ENCODE measurements around the gene GRPEL1.

The GRPEL1 gene

DNA sequence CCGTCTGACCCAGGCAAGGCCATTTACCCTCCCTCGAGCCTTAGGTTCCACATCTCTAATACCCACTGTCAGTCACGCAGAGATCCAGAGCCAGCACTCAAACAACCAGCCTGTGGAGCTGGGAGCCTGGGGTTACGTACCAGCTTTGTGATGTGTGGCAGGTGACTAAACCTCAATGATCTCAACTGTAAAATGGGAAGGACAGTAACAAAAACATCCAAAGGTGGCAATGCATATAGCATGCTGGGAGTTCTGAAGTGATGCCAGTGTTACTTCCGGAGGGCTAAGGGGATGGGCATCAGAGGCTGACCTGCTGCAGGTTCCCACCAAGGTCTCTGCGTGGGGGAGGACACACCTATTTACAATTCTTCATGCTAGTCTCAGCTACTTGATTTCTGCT, 6.0 kb downstream of the GRPEL1 start:
- no peak for DNase-seq

DNA sequence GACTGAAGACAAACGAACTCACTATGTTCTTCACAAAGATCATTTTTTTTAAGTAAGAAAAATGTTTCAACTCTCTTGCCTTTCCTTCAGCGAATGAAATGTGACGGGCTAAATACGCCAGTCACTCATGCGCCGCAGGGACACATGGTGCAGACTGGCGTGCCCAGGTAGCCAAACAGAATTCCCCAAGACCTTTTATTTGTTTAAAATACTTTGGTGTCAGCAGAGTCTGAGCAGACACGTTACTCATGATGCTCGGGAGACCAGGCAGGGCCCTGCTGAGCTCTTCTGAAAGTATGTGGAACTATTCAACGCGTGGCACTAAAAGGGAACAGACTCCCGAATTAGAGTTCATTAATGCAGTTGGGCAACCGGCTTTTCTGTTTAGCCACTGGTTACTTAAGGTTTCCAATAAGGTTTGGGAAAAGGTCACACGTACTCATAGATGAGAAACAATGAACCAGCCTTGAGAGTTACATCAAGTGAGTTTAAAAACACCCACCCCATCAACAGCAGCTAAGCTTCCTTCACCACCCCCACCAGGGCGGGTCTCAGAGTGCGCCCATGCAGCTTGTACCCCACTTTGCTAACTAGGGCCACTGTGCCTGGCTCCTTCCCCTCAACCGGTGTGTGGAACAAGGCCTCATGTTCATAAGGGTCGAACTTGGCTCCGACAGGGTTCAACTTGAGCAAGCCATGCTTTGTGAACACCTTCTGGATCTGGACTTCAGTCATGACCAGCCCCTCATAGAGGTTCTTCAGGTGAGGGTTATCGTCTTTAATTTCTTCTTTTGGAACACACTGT, 7.3 kb downstream of the GRPEL1 start:
- no peak for DNase-seq

DNA sequence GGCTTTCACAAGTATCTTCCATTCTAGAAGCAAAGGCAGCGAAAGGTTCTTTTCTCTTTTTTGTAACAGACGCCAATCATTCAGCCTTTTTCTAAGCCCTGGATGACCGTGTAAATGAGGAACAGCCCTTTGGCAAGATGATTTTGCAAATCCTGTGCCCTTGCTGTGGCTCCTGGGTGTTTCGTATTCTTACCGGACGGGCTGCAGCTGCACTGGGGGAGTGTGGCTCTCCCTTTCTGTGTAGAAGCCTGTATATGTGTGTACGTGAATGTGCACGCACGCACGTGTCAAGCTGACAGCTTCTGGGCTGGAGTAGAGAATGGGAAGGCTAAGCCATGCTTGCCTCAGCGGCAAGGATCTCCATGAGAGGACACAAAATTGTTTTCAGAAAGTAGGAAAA, 8.2 kb downstream of the GRPEL1 start:
- no peak for DNase-seq

DNA sequence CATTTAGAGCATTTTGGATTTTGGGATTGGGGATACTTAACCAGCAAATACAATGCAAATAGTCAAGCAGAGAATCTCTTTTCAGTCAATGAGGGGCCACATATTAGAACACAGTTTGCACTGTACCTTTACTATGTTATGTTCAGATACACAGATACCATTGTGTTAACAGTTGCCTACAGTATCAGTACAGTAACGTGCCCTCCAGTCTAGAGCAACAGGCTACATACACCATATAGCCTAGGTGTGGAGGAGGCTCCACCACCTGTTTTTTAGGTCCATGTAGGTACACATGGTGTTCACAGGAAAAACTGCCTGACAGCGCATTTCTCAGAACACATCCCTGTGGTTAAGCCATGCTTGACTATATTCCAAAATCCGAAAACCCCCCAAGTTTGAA, 9.1 kb downstream of the GRPEL1 start:
- no peak for DNase-seq

DNA sequence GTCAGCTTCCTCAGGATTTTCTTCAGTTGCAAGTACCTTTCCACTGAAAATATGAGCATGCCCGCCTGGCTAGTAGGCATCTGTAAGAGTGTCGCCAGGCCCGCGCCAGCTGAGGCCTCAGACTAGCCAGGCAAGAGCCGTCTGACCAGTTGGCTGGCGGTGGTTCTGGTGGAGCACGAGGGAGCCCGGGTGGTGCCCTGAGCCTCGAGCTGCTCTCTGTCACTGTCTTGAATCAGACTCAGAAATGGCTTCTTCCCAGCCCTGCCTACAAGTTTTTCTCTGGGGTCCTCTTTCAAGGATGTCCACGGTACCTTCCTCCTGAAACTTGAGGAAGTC, 11.9 kb downstream of the GRPEL1 start:
- no peak for DNase-seq

DNA sequence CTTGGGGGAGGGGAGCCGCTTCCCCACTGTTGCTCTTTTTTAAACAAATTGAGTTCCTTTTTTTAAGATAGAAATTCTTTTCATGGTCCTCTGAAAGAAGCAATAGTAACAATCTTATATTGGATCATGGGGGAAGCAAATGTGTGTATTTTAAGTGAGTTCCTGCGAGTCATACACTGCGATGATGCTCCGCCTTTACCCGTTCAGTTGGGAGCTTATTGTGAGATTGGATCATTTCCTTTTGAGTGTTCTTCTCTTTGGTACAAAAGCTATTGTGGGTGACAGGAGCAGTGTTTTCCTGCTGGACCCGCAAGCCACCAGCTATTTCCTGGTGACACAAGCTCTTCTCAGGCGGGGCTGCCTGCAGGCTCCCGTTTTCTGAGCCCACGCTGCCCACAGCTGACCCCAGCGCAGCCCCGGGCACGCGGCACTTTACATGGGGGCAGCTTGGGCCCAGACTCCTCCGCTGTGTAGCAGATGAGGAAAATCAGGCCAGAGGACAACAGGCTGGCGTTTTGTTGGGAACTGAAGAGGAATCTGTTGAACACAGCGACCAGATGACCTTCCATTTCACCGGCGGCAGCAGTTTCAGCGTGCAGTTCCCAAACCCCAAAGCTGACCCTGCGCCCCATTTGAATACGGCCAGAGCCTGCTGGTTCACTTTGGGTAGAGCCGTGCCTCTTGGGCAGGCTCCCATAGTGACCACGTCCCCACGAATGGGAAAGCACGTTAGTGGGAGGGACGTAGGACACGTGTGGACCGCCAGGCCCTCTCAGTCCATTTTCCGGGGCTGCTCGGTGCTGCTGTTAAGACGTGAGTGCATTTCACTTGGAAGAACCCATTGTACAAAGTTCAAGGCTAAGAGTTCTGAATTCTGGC, 12.5 kb downstream of the GRPEL1 start:
- DNase-seq = no peak

DNA sequence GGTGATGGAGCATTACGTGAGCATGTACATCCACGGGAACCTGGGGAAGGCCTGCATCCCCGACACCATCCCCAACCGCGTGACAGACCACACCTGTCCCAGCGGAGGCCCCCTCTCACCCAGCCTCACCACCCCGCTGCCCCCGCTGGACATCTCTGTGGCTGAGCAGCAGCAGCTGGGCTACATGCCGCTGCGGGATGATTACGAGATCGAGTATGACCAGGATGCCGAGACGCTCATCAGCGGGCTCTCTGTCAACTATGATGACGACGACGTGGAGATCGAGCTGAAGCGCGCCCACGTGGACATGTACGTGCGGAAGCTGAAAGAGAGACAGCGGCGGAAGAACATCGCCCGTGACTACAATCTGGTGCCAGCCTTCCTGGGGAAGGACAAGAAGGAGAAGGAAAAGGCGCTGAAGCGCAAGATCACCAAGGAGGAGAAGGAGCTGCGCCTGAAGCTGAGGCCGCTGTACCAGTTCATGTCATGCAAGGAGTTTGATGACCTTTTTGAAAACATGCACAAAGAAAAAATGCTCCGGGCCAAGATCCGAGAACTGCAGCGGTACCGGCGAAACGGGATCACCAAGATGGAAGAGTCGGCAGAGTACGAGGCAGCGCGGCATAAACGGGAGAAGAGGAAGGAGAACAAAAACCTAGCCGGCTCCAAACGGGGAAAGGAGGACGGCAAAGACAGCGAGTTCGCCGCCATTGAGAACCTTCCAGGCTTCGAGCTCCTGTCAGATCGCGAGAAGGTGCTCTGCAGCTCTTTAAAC, 13.6 kb downstream of the GRPEL1 start:
- no peak for DNase-seq

DNA sequence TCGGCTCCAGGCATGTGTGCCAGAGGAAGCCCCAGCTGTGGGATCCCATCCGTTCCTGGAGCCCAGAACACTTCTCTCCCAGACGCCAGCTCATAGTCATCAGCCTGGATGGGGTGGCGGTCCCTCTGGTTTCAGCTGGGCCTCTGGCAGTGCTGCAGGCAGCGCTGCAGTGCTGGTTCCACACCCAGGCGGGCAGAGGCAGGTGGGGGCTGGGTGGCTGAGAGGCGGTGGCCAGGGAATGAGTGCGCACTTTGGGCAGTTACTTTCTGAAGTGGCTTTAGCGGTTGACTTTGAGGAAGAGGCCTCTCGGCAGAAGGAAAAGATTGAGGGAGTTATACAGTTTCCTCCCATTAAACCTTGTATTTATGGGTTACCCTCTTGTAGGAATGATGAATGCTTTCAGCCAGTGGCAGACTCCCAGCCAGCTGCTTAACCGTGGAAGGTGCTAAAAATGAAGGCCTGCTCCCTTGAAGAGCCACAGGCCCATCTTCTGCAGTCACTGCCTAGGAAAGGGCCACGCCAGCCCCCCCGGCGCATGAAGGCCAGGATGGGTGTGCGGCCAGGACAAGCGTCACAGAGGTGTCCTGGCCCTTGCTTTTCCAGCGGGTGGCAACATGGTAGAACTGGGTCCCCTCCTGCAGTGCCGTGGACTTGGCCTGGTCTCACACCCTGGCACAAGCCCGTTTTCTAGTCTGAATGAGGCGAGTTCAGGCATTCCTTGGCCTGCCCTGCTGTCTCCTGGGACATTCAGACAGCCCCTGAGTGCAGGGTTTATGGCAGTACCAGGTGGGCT, 14.7 kb downstream of the GRPEL1 start:
- peak; percentile 30 for DNase-seq

DNA sequence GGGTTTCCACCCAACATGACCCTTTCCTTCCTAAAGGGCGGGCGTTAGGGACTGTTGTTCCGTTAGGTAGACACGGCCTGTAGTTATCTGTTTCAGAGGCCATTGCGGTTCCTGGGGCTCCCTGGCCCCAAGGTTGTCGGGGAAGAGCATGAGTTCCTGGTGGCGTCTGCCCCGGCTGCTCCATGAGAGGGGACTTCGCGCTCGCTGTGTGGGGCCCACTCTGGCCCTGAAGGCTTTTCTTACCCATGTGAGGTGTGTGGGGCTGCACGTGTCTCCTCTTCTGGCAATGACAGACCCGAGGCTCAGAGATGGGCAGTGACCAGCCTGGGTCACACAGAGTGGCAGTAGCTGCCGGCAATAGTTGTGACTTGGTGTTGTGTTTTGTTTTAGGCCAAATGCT, 15.6 kb downstream of the GRPEL1 start:
- no peak for DNase-seq

DNA sequence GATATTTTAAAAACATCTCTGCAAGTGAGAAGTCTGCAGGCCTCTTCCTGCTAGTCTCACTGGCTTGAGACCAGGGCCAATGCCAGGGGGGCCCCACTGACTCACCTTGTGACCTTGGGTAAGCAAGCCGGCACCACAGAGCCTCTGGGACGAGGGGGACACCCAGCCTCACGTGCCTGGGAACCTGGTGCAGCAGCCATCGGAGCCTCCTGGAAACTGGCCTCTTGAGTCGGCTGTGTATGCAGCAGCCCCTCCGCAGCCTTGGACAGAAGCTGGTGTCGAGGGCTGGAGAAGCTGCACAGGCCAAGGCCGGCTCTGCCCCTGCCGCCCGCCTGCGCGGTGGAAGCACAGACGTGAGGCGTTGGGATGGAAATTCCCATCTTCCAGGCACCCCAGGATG, 16.0 kb downstream of the GRPEL1 start:
- no peak for DNase-seq

DNA sequence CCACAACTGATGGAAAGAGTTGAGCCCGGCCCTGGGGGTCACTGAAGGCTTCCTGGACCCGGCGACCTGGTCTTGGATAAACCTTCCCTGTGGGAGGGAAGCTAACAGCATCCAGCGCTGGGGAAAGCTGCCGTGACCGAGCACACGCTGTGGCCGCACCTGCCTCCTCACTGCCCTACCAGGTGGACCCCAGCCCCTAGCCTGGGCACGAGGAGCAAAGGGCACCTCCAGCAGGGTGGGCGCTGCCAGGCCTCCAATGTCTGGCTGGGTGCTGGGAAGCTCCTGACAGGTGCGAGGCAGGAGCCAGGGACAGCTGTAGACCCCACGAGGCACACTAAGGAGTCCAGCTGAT, 16.7 kb downstream of the GRPEL1 start:
- no peak for DNase-seq

DNA sequence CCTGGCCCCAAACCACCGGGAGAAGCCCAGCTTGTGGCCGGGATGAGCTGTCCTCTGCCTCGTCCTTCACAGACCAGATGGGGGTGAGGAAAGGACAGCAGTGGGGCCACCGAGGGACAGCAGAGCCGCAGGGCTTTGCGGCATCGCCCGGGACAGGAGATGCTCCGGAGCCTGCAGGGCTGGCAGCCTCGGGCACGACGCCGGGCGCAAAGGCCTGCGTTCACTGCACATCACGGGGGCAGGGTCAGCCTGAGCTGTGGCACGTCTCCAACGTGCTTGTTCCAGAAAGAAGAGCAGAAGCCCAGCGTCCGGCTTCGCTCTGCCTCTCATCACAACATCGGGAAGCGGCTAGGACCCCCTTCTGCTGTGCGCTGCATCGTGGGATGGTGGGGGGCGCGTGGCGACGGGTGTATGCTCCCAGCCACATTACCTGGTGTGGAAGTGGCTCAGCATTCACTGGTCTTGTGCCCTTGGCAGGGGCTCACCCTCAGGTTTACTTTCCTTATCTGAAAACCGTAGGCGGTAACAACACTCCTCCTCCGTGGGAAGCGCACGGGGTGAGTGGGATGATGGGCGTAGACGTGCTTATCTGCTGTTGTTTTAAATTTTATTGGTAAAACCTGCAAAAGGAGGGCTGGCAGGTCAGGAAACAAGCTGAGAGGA, 17.3 kb downstream of the GRPEL1 start:
- DNase-seq = no peak

DNA sequence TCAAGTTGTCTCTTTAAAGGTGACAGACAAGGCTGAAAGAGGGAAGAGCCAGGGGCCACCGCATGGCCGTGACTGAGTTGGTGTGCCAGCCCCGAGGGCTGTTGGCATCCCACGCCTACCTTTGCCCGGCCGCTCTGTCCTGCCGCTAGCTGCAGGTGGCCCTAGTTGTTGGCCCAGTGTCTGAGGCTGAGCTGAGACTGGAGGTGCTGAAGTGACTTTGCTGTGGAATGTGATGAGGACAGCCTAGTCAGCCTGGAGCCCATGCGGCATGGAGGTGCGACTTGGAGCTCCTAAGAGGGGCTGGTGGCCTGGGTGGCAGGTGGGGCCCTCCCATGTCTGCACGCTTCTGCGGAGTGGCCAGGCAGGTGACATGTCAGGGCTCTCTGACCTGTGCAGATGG, 18.1 kb downstream of the GRPEL1 start:
- DNase-seq = no peak

DNA sequence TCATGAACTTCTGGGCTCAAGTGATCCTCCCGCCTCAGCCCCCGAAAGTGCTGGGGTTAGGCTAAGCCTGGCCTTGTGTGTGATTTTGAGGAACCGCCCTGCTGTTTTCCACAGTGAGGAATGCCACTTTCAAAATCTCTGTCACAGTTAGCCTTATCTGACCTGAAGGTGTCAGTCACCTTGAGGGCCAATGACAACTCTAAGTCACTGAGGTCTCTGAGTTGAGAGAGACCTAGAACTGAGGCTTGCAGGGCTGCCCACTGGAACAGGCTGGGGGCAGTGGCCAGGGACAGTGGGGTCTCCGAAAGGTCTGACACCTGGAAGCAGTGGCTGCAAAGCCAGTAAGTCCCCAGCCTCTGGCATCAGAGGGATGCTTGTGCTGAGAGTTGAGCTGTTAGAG, 18.6 kb downstream of the GRPEL1 start:
- DNase-seq = no peak

DNA sequence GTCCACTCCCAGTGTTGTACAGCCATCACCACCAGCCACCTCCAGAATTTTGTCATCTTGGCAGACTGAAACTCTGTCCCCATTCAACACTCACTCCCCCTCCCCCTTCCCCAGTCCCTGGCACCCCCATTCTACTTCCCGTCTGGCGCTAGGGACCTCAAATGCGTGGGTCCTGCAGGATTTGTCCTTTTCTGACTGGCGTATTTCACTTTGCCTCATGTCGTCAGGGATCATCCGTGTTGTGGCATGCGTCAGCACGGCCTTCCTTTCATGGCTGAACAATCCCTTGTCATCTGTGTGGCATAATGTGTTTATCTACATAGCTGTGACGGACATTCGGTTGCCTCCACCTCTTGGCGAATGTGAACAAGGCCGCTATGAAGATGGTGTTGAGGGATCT, 19.2 kb downstream of the GRPEL1 start:
- DNase-seq = no peak

DNA sequence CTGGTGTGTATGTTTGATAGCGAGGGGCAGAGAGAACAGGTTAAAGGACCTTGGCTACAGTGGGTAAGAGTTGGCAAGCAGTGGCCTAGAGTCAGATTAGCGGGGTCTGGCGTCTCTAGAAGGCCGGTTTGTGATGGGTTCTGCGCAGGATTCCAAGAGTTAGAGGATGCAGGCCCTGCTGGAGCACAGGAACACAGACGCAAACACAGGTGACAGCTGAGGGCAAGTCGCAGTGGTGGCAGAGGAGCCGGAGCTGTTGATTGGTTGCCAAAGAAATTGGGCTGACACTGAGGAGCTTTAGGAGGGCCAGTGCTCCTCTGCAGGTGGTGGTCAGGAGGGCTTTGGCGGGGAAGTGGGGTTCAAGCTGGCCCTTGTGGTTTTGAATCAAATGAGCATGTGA, 20.9 kb downstream of the GRPEL1 start:
- DNase-seq = no peak

DNA sequence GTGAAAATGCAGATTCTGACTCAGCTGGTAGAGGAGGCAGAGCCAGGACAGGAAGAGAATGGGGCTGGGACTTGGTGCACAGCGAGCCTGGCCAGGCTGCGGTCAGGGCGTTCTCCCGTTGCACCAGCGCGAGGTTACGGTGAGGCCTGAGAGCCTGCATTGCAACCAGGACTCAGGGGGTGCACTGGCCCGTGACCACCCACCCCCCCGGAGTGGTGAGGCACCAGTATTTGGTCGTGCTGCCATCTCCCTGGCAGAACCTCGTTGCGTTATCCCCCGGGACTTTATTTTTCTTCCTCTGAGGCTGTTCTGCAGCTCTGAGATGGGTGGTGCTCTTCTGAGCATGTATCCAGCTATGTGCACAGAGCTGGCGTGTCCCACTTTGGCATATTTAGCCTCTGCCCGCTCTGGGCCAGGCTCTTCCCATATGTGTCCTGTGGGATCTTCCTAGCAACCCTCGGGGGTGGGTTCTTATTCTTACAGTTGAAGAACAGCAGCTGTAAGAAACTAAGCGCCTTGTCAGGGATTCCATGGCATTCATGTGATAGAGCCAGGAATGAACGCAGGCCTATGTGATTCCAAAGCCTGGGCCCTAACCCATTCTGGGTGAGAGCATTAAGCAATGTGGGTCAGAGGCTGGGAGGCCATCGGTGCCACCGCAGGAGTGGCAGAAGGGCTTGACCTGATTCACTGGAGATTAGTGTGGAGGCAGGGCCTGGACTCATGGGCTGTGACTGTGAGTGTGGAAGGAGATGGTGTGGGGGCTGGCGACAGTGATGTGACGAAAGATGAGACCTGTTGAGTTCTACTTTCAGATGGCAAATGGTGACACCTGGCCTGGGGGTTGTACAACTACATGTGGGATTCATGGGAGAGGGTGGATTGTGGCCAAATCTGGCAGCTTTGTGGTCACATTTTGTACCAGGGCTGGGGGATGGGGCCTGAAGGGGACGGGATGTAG, 21.6 kb downstream of the GRPEL1 start:
- no peak for DNase-seq

DNA sequence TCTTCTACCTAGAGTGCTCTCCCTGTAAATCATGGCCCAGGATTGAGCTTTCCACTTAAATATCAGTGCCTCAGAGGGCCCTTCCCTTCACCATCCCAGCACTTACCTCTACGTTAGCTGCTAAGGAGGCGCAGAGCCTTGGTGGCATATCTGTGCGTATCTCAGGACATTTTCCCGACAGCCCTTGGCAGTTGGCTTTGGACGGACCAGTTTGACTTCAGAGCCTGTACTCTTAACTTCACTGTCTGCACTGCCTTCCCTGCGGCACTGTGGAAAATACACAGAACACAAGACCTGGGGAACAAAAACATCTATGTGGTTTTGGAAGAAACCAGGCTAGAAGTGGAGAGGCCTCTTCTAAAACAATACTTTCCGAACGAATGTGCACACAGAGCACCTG, 22.3 kb downstream of the GRPEL1 start:
- no peak for DNase-seq

DNA sequence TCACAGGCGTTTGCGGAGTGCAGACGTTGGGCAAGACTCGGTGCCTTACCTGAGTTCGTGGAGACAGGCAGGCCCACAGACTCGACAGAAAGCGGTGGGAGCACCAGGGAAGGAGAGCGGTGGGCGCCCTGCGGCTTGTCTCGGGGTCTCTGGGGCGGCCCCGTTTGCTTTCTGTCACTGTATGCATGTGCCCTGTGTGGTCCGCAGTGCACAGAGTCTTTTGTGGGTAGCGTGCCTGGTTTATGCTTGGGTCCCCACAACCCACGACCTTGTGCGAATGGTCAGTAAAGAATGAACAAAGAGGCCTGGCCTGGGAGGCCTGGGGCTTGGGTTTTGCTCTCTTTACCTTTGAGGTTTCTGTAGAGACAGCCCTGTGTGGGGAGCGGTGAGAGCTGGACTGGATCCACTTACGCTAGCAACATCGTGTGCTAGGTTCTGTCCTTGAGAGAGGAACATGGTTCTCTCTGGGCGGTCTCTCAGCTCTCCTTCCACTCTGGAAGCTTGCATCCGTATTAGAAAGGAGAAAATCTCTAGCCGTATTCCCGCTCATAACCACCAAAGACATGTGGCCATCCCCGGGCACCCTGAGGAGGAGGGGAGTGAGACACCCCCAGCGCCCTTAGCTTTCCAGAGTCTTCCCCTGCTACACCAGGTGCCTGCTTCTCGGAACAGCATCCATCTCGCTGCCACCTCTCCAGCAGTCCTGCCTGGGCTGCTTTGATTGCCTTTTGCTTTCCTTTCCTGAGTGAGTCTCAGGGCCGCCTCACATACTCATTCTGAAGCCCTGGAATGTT, 23.5 kb downstream of the GRPEL1 start:
- DNase-seq = no peak
